Bone marrow (tissue), 2 donors: Measurements from ENCODE around the gene EBF3.

Experiments
- DNase-seq, 2 donors: peaks; one replicate each; lab custom pipeline; 2025; lab: John Stamatoyannopoulos, UW

The EBF3 gene

GRCh38 chr10:129837909-129838582 is 126.0 kb downstream of the EBF3 start:
- no peak for DNase-seq

- no peak for DNase-seq
Measured at GRCh38 chr10:129836253-129836652, 127.8 kb downstream of the EBF3 start.

GRCh38 chr10:129833994-129834739 is 129.9 kb downstream of the EBF3 start:
- DNase-seq = no peak

GRCh38 chr10:129833468-129833950 is 130.6 kb downstream of the EBF3 start:
- no peak for DNase-seq

- DNase-seq = no peak
Measured at GRCh38 chr10:129832573-129833467, 131.3 kb downstream of the EBF3 start.

GRCh38 chr10:129831150-129831549 is 132.9 kb downstream of the EBF3 start:
- no peak for DNase-seq

- DNase-seq = no peak
Measured at GRCh38 chr10:129825826-129826225, 138.2 kb downstream of the EBF3 start.

- no peak for DNase-seq
Measured at GRCh38 chr10:129825221-129825620, 138.9 kb downstream of the EBF3 start.

- no peak for DNase-seq
Measured at GRCh38 chr10:129820451-129820850, 143.6 kb downstream of the EBF3 start.

GRCh38 chr10:129816656-129817045 is 147.4 kb downstream of the EBF3 start:
- no peak for DNase-seq

- no peak for DNase-seq
Measured at GRCh38 chr10:129815898-129816655, 148.0 kb downstream of the EBF3 start.

- no peak for DNase-seq
Measured at GRCh38 chr10:129814681-129815646, 149.1 kb downstream of the EBF3 start.

GRCh38 chr10:129812398-129812797 is 151.7 kb downstream of the EBF3 start:
- no peak for DNase-seq

GRCh38 chr10:129811208-129811607 is 152.9 kb downstream of the EBF3 start:
- no peak for DNase-seq

GRCh38 chr10:129809841-129810240 is 154.2 kb downstream of the EBF3 start:
- DNase-seq = no peak

- no peak for DNase-seq
Measured at GRCh38 chr10:129809431-129809830, 154.6 kb downstream of the EBF3 start.

- DNase-seq = no peak
Measured at GRCh38 chr10:129808092-129808983, 155.7 kb downstream of the EBF3 start.

GRCh38 chr10:129807211-129807610 is 156.9 kb downstream of the EBF3 start:
- DNase-seq = no peak

GRCh38 chr10:129800796-129801340 is 163.2 kb downstream of the EBF3 start:
- DNase-seq = no peak
